SKM-1 treated with dmso at 0.1 percent for 144 hours (cell line): ENCODE data around the gene IDE.

Experiments used
- DNase-seq: peaks from one replicate; lab custom pipeline; 2025; ENCODE audit not compliant: unreplicated experiment; lab: John Stamatoyannopoulos, UW

Gene IDE

DNA sequence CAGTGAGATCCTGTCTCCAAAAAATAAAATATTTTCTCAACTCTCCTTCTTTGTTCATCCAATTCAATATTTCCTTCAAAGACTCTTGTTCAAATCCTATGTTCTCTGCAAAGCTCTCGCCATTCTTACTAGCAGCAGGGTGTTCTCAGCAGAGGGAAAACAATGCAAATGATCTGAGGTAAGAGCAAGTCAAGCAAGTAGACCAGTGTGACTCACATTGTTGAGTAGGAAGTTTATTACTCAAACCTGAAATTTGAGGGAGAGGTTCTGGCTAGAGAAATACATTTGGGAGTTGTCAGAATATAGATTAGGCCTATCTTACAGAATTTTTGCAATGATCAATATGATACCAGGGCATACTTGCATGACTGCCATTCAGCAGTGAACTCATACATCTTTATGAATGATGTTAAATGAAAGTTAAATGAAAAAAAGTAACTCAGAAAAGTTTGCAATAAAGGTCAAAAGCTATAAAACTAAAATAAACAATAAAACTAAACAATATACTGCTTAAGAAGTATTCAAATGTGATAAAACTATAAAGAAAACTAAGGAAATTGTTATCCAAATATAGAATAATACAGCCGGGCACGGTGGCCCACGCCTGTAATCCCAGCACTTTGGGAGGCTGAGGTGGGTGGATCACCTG, 5.8 kb downstream of the IDE start:
- DNase-seq = no peak

DNA sequence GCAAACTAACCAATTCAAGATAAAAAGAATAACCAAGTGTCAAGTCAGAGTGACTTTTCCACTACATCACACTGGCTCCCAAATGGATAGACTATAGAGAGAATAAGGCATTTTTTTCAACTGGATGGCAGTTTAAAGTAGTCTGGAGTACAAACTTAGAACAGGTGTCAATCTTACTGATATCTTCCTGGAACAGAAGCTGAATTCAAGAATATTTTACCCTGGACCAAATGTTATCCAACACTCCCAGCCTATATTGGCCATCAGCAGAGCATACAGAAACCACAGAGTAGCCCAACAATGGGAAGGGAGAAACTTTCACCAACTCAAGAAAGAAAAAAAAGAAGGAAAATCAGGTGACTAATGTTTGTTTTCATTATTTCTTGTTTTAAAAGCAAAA, 11.5 kb downstream of the IDE start:
- no peak for DNase-seq

DNA sequence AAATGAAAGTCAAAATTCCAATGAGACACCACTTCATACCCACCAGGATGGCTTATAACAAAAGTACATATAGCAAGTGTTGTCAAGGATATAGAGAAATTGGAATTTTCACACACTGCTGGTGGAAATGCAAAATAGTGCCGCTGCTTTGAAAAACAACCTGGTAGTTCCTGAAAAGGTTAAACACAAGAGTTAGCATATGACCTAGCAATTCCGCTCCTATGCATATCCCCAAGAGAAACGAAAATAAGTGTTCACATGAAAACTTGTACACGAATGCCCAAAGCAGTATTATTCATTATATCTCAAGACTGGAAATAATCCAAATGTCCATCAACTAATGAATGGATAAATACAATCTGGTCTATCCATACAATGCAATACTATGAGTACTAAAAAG, 14.8 kb downstream of the IDE start:
- no peak for DNase-seq

DNA sequence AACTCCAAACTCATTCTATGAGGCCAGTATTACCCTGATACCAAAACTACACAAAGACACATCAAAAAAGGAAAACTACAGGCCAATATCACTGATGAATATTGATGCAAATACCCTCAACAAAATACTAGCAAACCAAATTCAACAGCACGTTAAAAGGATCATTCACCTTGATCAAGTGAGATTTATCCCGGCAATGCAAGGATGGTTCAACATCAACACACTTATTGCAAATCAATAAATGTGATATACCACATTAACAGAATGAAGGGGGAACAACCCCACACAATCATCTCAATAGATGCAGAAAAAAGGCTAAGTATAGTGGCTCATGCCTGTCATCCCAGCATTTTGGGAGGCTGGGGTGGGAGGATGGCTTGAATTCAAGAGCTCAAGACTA, 19.9 kb downstream of the IDE start:
- no peak for DNase-seq

DNA sequence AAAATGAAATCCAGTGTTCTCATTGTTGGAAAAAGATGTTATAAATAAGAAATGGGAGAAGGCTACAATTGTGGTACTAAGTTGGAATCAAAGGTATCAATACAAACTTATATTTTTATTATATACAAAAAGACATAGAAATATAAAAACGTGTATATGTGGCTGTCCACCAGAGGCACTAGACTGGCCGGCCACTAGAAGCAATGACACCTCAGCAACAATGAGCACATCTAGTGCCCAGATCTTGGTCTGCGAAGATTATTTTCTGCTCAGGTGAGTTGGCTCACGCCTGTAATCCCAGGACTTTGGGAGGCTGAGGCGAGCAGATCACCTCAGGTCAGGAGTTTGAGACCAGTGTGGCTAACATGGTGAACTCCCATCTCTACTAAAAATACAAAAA, 21.6 kb downstream of the IDE start:
- DNase-seq = no peak

DNA sequence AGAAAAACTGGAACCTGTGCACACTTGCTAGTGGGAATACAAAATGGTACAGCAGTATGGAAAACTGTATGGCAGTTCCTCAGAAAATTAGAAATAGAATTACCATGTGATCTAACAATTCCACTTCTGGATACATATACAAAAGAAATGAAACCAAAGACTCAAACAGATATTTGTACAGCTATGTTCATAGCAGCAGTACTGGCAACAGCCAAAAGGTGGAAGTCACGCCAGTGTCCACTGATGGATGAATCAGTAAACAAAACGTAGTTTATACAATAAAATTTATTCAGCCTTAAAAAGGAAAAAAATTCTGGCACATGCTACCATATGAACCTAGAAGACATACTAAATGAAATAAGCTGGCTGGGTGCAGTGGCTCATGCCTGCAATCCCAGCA, 23.0 kb downstream of the IDE start:
- DNase-seq = no peak

DNA sequence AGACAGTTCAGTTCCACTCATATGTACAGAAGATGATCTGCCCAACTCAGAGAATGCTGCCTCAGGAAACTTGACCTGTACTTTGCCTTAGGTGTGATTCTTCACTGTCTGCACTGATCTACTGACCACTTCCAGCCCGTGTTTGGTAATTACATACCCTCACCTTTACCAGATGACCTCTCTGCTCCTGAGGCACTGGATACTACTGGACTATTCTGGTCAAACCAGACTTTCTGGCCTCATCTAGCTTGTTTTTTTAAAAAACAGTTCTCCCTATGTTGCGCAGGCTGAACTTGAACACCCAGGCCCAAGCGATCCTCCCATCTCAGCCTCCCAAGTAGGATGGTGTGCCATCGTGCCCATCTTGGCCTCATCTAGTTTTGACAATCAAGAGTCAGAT, 26.2 kb downstream of the IDE start:
- no peak for DNase-seq

DNA sequence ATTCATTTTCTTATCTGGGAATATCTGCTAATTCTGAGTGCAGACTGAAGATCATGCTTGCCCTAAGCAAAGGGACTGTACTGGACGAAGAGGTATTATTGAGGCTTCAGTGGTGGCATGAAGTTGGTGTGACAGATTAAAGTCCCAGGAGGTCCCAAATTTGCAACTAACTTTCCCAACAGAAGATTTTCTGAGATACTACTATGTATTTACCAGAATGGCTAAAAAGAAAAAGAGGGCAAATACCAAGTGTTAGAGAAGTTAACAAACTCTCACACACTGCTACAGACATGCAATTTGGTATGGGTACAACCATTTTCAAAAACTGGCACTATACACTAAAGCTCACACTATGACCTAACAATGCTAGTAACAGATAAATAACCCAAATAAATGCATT, 28.3 kb downstream of the IDE start:
- no peak for DNase-seq

DNA sequence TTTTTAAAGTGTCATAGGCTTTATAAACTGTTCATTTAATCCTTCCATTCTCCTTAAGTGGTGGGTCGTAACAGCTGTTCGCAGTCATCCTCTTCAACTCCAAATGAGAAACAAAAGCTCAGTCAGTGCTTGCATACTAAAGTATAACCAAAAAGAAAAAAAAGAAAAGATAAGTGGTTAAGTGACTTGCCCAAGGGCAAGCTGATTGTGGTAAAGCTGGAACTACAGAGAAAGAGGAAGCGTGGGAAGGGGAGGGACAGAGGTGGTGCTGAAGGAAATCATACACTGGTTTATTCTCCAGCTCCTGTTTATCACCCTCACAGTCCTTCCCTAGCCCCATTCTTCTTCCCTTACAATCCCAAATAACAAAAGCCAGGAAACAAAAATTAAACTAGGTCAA, 29.6 kb downstream of the IDE start:
- DNase-seq = peak; percentile 93

DNA sequence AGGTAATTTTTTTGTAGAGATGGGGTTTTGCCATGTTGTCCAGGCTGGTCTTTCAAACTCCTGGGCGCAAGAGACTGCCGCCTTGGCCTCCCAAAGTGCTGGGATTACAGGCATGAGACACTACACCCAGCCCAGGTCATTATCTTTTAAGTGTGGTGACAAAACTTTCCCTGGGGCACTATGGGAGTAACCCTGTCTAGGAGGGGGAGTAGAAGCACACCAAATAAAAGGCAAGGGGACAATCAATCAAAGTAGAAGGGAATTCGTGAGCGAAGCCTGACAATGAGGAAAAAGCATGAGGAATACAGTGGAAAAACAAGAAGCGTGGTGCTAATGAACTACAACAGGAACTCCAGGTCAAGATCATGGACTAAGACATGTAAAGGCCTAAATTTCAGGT, 31.4 kb downstream of the IDE start:
- no peak for DNase-seq

DNA sequence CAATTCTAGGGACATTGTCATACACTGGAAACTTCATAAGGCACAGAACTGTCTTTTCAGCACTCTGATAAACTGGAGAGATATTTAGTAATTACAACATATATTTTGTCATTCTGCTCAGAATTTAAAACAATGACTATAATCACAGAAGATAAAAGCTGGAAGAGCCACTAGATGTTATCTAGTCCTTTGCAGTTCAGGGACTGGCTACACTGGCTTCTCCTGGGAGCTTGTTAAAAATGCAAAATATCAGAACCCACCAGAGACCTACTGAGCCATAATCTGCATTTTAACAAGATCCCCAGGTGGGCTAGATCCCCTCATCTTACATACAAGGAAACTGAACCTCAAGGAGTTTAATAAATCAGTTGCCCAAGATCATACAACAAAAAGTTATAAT, 32.3 kb downstream of the IDE start:
- DNase-seq = no peak

DNA sequence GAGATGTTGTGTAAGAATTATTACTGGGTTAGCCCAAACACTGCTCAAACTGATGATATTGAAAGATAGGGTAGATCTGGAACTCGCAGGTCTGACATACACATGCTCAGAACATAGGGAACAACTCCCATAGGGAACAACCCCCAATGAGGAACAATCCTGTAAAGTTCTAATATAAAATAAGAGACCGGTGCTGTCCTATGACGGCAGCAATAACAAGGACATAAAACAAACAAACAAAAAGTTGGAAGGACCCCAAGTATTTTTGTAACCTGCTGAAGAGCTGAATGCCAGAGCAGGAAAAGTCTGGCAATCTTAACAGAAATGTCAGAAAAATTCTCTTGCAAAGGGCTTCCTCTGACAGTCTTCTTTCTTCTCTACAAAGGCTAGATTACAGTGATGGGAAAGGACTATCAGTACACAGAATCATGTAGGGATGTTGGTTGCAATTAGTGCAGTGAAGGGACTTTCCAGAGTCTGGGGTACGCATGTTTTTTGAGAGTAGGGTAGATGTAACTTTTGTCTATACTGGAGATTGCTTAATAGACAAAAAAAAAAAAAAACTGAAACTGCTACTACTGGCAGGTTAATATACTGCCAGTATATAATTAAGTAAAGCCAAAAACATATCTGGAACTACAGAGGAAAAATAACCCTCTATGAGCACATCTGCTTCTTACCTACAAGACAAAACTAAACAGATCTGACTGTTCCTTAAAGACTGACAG, 35.5 kb downstream of the IDE start:
- DNase-seq = no peak

DNA sequence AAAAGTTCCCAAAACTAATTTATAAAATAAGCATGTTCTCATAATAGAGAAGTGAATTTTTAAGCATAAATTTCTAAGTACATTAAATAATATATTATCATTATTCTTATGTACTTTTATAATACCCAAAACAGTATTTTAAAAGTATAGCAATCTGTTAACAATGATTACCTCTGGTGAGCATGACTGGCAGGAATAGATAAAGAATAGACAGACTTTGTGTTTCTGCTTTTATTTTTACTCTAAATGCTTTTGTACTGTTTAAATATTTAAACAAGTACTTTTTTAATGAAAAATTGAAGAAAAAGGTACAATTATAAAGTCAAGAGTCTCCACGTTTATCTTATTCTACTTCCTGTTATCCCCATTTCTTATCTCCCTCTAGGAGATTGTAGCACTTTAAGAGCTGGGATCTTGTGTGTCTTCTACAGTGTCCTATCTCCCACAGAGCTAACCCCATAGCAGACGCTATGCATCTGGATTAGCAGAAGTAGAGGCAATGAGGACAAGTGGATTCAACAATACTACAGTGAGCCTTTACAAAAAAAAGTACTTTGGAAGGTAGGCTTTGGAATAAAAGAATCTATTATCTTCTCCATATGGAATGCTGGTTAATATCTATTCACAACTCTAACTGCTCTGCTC, 42.9 kb downstream of the IDE start:
- no peak for DNase-seq

DNA sequence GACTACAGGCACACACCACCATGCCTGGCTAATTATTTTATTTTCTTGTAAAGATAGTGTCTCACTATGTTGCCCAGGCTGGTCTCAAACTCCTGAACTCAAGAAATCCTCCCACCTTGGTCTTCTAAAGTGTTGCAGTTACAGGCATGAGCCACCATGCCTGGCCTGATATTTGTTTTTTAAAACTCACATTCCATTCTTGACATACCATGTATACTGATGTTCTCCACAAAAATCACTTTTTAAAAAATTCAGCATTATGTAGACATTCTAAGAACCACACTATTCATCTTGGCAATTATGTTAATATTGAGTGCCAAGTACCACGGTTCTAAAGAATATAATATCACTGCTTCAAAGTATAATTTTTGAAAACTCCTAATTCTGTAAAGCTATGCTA, 43.5 kb downstream of the IDE start:
- DNase-seq = no peak

DNA sequence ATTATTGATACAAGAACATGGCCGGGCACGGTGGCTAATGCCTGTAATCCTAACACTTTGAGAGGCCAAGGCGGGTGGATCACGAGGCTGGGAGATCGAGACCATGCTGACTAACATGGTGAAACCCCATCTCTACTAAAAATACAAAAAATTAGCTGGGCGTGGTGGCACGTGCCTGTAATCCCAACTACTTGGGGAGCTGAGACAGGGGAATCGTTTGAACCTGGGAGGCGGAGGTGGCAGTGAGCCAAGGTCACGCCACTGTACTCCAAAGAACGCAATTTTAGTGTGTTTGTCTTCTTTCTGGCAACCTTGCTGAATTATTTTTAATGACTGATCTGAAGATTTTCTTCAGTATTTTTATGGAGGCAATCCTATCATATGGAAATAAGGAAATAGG, 46.2 kb downstream of the IDE start:
- no peak for DNase-seq

DNA sequence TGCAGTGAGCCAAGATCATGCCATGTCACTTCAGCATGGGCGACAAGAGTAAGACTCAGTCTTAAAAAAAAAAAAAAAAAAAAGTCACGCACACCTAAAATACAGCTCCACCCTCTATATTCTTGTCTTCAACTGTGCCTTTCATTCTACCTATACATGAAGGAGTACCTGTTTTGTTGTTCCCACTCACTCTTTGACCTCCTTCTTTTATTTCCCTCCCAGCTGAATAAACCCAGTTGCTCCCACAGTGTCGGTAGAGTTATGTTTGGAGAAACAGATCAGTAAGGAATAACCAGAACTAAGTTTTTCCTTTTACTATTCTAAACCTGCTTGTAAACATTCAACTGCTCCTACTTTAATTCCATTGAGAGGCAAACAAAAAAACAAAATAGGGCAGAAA, 50.3 kb downstream of the IDE start:
- DNase-seq = no peak

DNA sequence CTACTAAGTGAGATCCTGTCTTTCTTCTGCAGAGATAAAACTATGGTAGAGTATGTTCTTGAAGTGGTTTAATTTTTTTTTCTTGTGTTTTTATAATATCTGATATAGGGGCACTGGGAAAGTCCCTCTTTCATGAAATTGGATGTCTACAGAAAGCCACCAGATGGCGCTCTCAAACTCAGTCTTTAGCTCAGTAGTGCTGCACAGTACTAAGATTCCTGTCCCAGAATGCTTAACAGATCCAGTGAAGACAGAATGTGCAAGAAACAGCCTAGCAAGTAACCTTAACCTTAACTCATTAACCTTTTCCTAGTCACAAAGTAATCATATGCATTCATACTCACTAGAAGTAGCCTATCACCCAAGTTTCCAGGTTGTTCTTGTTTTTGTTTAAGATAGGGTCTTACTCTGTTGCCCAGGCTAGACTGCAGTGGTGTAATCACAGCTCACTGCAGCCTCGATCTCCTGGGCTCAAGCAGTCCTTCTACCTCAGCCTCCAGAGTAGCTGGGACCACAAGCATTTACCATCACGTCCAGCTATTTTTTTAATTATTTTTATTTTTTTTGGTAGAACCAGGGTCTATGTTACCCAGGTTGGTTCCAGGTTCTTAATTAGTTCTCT, 56.7 kb downstream of the IDE start:
- DNase-seq = peak; percentile 60

DNA sequence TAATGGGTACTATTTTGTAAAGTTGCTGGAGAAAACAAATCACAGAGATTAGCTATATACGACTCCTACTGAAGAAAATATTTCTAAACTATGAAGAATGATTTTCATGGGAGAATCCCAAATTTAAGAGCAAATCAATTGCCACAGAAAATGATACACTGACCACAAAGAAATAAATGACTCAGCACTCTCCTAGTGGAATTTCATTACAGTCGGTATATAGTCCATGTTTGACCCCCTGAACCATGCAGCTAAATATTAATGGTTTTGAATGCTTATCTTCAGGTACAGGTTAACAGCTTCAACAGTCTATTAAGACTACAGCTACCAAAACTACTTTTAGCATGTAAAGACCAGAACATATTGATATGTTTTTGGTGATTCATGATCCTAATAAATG, 65.0 kb downstream of the IDE start:
- no peak for DNase-seq

DNA sequence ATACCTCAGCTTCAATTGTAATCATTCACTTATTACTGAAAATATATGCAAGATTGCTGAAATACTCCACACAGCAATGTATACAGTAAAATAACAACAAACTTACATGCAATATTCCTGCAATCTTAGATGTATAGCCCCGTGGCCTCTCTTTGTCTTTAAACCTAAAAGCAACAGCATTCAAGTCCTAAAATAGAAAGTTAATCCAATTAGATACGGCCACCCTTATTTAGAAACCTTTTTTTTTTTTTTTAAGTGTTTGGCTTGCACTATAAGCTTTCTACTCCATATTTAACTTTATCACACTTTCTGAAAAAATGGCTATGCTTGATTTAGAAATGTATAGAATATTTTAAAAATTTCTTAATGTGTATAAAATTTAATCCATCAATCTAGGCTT, 67.6 kb downstream of the IDE start:
- DNase-seq = no peak

DNA sequence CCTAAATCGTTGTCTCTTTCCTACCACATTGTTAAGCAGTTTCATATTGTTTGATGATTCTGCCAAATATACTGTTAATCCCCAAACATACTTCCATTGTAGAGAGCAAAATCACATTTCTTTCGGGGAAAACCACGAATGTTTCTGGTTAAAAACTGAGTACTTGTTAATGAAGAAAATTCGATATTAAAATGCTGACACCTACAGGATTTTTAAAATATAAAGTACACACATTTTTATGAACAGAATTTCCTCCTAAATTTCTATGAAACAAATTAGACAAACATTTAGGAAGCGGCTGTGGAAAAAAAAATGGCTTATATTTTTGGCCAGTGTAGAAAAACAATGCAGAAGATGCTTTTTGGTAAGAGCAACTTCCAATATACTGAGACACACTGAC, 68.8 kb downstream of the IDE start:
- DNase-seq = no peak

DNA sequence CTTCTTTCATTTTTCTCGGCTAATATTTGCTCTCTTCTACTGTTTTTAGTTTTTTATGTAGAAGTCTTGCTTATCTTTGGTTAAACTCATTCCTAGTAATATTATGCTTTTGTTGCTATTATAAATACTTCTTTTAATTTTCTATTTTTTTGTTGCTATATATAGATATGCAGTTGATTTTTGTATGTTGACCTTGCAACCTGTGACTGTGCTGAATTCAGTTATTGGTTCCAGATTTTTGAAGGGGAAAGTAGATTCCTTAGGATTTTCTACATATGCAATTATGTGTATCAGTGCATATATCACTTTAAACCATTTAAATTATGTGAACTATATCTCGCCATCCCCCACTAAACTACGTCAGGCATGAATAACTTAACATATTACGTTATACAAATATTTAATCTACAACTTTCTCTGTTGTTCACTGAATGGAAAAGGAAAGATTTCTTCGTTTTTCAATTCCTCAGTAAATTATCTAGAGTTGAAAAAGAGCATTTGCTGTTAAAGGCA, 71.5 kb downstream of the IDE start:
- DNase-seq = no peak

DNA sequence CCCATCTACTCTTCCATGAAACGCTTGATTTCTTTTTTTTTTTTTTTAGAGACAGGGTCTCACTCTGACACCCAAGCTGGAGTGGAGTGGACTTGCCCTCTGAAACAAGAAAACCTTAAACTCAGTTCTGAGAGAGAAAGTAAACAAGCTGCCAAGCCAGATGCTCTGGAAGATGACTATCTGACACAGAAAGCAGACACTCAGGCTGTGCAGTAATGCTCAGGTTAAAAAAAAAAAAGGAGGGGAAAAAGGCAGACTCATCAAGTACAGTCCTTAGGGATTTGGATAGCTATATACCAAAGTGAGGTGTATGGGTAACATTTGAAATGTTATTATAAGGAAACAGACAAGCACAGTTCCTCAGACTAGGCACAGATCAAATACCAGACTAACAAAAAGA, 80.5 kb downstream of the IDE start:
- no peak for DNase-seq
